ENCODE results near the gene ATP6V1A. TPM values are rescaled to one million over a fixed set of nuclear protein-coding genes. Genes with fewer than 3 reads are reported as not detected.

The ATP6V1A gene
- polyA plus RNA-seq, result 191 and 225 TPM in 2 replicates
- 192 and 216 TPM in 2 replicates for polyA minus RNA-seq

- no peaks in the 10 kb centered on the region for H3K27me3 ChIP-seq (ENCODE audit: insufficient read depth, low read depth, low read length)
- H3F3A ChIP-seq (ENCODE audit: insufficient read depth, low read length, poor library complexity, severe bottlenecking), result peaks cover 4% of the 10 kb centered on the region
- peaks cover 76% of the 10 kb centered on the region for H3K79me2 ChIP-seq (replicated peaks; ENCODE audit: insufficient read depth, low read length)
- peak within 1 kb of the TSS; percentile 89 for H3K4me3 ChIP-seq (ENCODE audit: low read length)
- H3K27ac ChIP-seq (ENCODE audit: low read length), result peak within 1 kb of the TSS; percentile 99
- no peaks in the 10 kb centered on the region for H3K9me2 ChIP-seq (ENCODE audit: insufficient read depth, low read length)
- peak within 1 kb of the TSS; percentile 96 for H3K4me2 ChIP-seq (ENCODE audit: low read length)
- no peaks in the 10 kb centered on the region for H4K20me1 ChIP-seq (ENCODE audit: insufficient read depth)
- peak within 1 kb of the TSS; percentile 99 for H2AFZ ChIP-seq (ENCODE audit: low read depth, low read length)
- no peaks in the 10 kb centered on the region for H3K9me3 ChIP-seq (ENCODE audit: low read length)
- peak within 1 kb of the TSS; percentile 94 for H3K9ac ChIP-seq (ENCODE audit: low read length)
- no peaks in the 10 kb centered on the region for H3K36me3 ChIP-seq (ENCODE audit: insufficient read depth, low read length)
- peak; percentile 83 for TF ChIP-seq TAF1 (IDR thresholded peaks at IDR 0.05; ENCODE audit: low read depth)
- TF ChIP-seq EZH2 (IDR thresholded peaks at IDR 0.05; ENCODE audit: borderline replicate concordance, insufficient read depth, low read length, poor library complexity, severe bottlenecking), result no peak
- no peak for TF ChIP-seq CTCF (IDR thresholded peaks at IDR 0.05; ENCODE audit: poor library complexity, severe bottlenecking)
- peak; percentile 61 for TF ChIP-seq REST (IDR thresholded peaks at IDR 0.05; ENCODE audit: borderline replicate concordance)
- peak; percentile 8 for TF ChIP-seq EP300 (conservative IDR thresholded peaks at IDR 0.05; ENCODE audit: poor library complexity, severe bottlenecking)
- TF ChIP-seq SMC3 (conservative IDR thresholded peaks at IDR 0.05; ENCODE audit: poor library complexity), result no peak
- no peak for TF ChIP-seq MXI1 (conservative IDR thresholded peaks at IDR 0.05; ENCODE audit: poor library complexity, severe bottlenecking)
- peak; percentile 92 for TF ChIP-seq POLR2AphosphoS5 (IDR thresholded peaks at IDR 0.05)
- TF ChIP-seq RAD21 (conservative IDR thresholded peaks at IDR 0.05), result no peak
Observed at GRCh38 chr3:113746548-113747282, at the start of gene ATP6V1A. Gene ATP6V1A (plus strand): TSS chr3:113747035. CDS start chr3:113778754, 31,719 bp downstream.

- peak overlapping the region; percentile 75 for H3K27ac ChIP-seq (ENCODE audit: low read length)
Observed at GRCh38 chr3:113697500-113698090, 49.2 kb upstream of the ATP6V1A start.

More at GRCh38 chr3:113697500-113698090, 49.2 kb upstream of the ATP6V1A start:
- no peaks in the 10 kb centered on the region for H3K27me3 ChIP-seq (ENCODE audit: insufficient read depth, low read depth, low read length)
- H3F3A ChIP-seq (ENCODE audit: insufficient read depth, low read length, poor library complexity, severe bottlenecking), result no peaks in the 10 kb centered on the region
- H4K20me1 ChIP-seq (ENCODE audit: insufficient read depth), result no peaks in the 10 kb centered on the region
- H3K9me2 ChIP-seq (ENCODE audit: insufficient read depth, low read length), result no peaks in the 10 kb centered on the region
- peak overlapping the region; percentile 66 for H3K9ac ChIP-seq (ENCODE audit: low read length)
- H3K36me3 ChIP-seq (ENCODE audit: insufficient read depth, low read length), result no peaks in the 10 kb centered on the region
- peak overlapping the region; percentile 94 for H2AFZ ChIP-seq (ENCODE audit: low read depth, low read length)
- peaks cover 26% of the 10 kb centered on the region for H3K79me2 ChIP-seq (replicated peaks; ENCODE audit: insufficient read depth, low read length)
- peak overlapping the region; percentile 86 for H3K4me2 ChIP-seq (ENCODE audit: low read length)
- peak overlapping the region; percentile 77 for H3K4me3 ChIP-seq (ENCODE audit: low read length)
- no peak for TF ChIP-seq EZH2 (IDR thresholded peaks at IDR 0.05; ENCODE audit: borderline replicate concordance, insufficient read depth, low read length, poor library complexity, severe bottlenecking)
- TF ChIP-seq POLR2AphosphoS5 (IDR thresholded peaks at IDR 0.05), result no peak
- no peak for TF ChIP-seq RAD21 (conservative IDR thresholded peaks at IDR 0.05)
- no peak for TF ChIP-seq CTCF (IDR thresholded peaks at IDR 0.05; ENCODE audit: poor library complexity, severe bottlenecking)
- no peak for TF ChIP-seq SMC3 (conservative IDR thresholded peaks at IDR 0.05; ENCODE audit: poor library complexity)
- TF ChIP-seq REST (IDR thresholded peaks at IDR 0.05; ENCODE audit: borderline replicate concordance), result no peak
- TF ChIP-seq EP300 (conservative IDR thresholded peaks at IDR 0.05; ENCODE audit: poor library complexity, severe bottlenecking), result no peak
- TF ChIP-seq TAF1 (IDR thresholded peaks at IDR 0.05; ENCODE audit: low read depth), result no peak
- TF ChIP-seq MXI1 (conservative IDR thresholded peaks at IDR 0.05; ENCODE audit: poor library complexity, severe bottlenecking), result no peak
- H3K9me3 ChIP-seq (ENCODE audit: low read length), result no peaks in the 10 kb centered on the region

Measured in neural cell (in vitro differentiated cells).